HepG2 (cell line): ENCODE measurements around the gene SOCS1. TPM values are rescaled to one million over a fixed set of nuclear protein-coding genes. Genes with fewer than 3 reads are reported as not detected.

Source experiments
- DPF2 ChIP-seq: sonication (generic); formaldehyde crosslinking; IDR thresholded peaks from 2 replicates; pipeline ENCODE4 v1.4.0; 2020; ENCODE audit warnings: mild to moderate bottlenecking, low read depth, missing genetic modification reagents, borderline replicate concordance
- GATAD1 ChIP-seq: IDR thresholded peaks from 2 replicates; pipeline ENCODE4 v1.6.1; 2016; ENCODE audit warnings: missing genetic modification reagents, missing compliant biosample characterization
- HHEX ChIP-seq: IDR thresholded peaks from 2 replicates; pipeline ENCODE4 v1.6.1; 2016; ENCODE audit warnings: control low read depth
- HNF4A ChIP-seq: sonication (generic); formaldehyde crosslinking; IDR thresholded peaks from 2 replicates; pipeline ENCODE4 v1.4.0; 2020; ENCODE audit warnings: missing genetic modification reagents
- MEIS2 ChIP-seq: sonication (generic); formaldehyde crosslinking; IDR thresholded peaks from 2 replicates; pipeline ENCODE4 v1.9.0; 2021; ENCODE audit warnings: mild to moderate bottlenecking, missing genetic modification reagents
- NR0B2 ChIP-seq: sonication (generic); formaldehyde crosslinking; IDR thresholded peaks from 2 replicates; pipeline ENCODE4 v1.4.0; 2020; ENCODE audit warnings: mild to moderate bottlenecking, missing genetic modification reagents
- TP53 ChIP-seq: sonication (generic); formaldehyde crosslinking; conservative IDR thresholded peaks from 2 replicates; pipeline ENCODE4 v1.4.0; 2020; ENCODE audit warnings: missing genetic modification reagents
- USF2 ChIP-seq, 2 experiments: sonication (generic) in 1 of 2; formaldehyde crosslinking in 1 of 2; IDR thresholded peaks; 2 replicates each; pipeline versions ENCODE4 v1.5.1 to v1.6.1; 2011 to 2020; ENCODE audit warnings: borderline replicate concordance in 1 of 2, low read depth in 1 of 2, low read length in 1 of 2, mild to moderate bottlenecking in 1 of 2, missing genetic modification reagents in 1 of 2, moderate library complexity in 1 of 2
- ZBTB42 ChIP-seq: sonication (generic); formaldehyde crosslinking; IDR thresholded peaks from 2 replicates; pipeline ENCODE4 v1.5.0; 2020; ENCODE audit warnings: mild to moderate bottlenecking, missing genetic modification reagents
- ZBTB46 ChIP-seq: sonication (generic); formaldehyde crosslinking; IDR thresholded peaks from 2 replicates; pipeline ENCODE4 v1.4.0; 2020; ENCODE audit warnings: mild to moderate bottlenecking, missing genetic modification reagents, borderline replicate concordance
- ZFP90 ChIP-seq: sonication (generic); formaldehyde crosslinking; IDR thresholded peaks from 2 replicates; pipeline ENCODE4 v1.8.0; 2022; ENCODE audit warnings: missing genetic modification reagents, mild to moderate bottlenecking, inconsistent platforms, borderline replicate concordance
- ZNF138 ChIP-seq: sonication (generic); formaldehyde crosslinking; IDR thresholded peaks from 2 replicates; pipeline ENCODE4 v1.5.0; 2020; ENCODE audit warnings: mild to moderate bottlenecking, low read depth, missing genetic modification reagents
- ZNF546 ChIP-seq: sonication (generic); formaldehyde crosslinking; conservative IDR thresholded peaks from 2 replicates; pipeline ENCODE4 v1.8.1; 2023; ENCODE audit warnings: mild to moderate bottlenecking, missing genetic modification reagents
- ZNF609 ChIP-seq: sonication (generic); formaldehyde crosslinking; IDR thresholded peaks from 2 replicates; pipeline ENCODE4 v1.4.0; 2020; ENCODE audit warnings: mild to moderate bottlenecking, missing genetic modification reagents, borderline replicate concordance
- polyA plus RNA-seq, 8 experiments: library from polyadenylated mRNA; depleted of rRNA in 3 of 8; stranded (reverse) in 7 of 8; unstranded in 1 of 8; fragments of >200 nt; fragmentation: Illumina TruSeq in 4 of 8; extraction: Trizol in 4 of 8; gene quantifications; 2 replicates each; pipeline versions ENCODE4 v1.2.1 to v1.2.3, GENCODE V29; 2011 to 2016; ENCODE audit warnings: low read depth in 4 of 8, missing spikeins in 1 of 8, mixed read lengths in 1 of 8; ENCODE audit not compliant: insufficient read depth in 1 of 8
- total RNA-seq, 5 experiments: library from RNA; depleted of rRNA; stranded (reverse); fragments of >200 nt; fragmentation: Illumina TruSeq; extraction: Trizol; gene quantifications; 2 replicates each; pipeline ENCODE4 v1.2.3, GENCODE V29; 2016; ENCODE audit warnings: low read depth in 1 of 5
- TF ChIP-seq, protein P1 (sequence below): sonication (generic); formaldehyde crosslinking; IDR thresholded peaks from 2 replicates; pipeline ENCODE4 v1.5.0; 2020; ENCODE audit warnings: missing genetic modification reagents

The SOCS1 gene
- total and polyA plus RNA-seq, 2 of the 13 experiments (the other 11 are each of a cell fraction or from before 2014, with no cell fraction given), result 5.3 to 6.3 TPM

DNA sequence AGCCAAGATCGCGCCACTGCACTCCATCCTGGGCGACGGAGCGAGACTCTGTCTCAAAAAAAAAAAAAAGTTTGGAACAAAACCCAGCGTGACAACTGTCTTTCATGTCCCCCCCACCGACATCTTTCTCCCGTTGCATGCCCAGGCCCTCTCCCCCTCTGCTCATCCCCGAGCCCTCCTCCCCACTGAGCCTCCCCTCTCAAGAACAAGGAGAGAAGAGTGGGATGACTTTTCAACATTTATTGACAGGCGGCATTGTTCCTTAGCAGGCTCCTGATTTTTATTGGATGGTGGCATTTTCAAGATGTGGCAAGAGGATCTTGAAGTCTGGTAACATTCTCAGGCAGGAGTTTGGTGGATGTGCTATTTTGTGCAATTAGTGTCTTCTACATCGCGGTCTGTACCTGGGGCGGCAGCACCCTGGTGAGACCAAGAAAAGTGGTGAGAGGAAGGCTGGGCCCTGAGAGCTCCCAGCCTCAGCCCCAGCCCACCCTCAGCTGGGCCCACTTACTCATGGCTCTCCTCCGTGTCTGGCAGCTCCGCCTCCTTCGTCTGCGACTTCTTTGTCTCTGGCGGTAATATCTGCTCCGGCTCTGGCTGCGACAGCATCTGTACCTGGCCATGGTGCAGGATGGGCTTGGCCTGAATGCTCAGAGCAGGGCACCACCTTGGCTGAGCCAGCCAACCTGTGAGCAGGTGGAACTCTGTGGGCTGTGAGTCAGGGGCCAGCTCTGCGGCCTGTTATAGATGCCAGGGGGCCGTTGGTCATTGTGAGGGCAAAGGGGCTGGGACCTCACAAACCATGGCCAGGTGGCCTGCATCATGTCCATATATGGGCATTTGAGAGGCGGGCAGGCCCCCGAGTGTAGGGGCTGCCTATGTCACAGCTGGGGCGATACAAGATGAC lies 24.9 kb upstream of the SOCS1 start, which contains the start of gene PRM1 (continued):
- TF ChIP-seq NR0B2 (peak; percentile 54; the same call in 1 of the 2 replicates), ZNF609 (no peak), ZBTB46 (peak; percentile 18; the same call in 1 of the 2 replicates), MEIS2 (0 out of 2 replicates have a peak, but pooled peaks have one; percentile 26), USF2 (IDR thresholded peaks at IDR 0.05; ENCODE audit: low read depth, low read length) (no peak), USF2 (CRISPR knock-in tag; IDR thresholded peaks at IDR 0.05; ENCODE audit: borderline replicate concordance) (peak; percentile 74; the same call in 1 of the 2 replicates), TP53 (no peak), ZFP90 (0 out of 2 replicates have a peak, but pooled peaks have one; percentile 31), ZNF138 (CRISPR knock-in tag) (no peak), ZNF546 (CRISPR knock-in tag) (0 out of 2 replicates have a peak, but pooled peaks have one; percentile 19), HHEX (CRISPR knock-in tag) (0 out of 2 replicates have a peak, but pooled peaks have one; percentile 7), GATAD1 (no peak), DPF2 (CRISPR knock-in tag) (0 out of 2 replicates have a peak, but pooled peaks have one; percentile 13), HNF4A (CRISPR knock-in tag) (no peak), ZBTB42 (no peak)
- TF ChIP-seq, protein P1, sequence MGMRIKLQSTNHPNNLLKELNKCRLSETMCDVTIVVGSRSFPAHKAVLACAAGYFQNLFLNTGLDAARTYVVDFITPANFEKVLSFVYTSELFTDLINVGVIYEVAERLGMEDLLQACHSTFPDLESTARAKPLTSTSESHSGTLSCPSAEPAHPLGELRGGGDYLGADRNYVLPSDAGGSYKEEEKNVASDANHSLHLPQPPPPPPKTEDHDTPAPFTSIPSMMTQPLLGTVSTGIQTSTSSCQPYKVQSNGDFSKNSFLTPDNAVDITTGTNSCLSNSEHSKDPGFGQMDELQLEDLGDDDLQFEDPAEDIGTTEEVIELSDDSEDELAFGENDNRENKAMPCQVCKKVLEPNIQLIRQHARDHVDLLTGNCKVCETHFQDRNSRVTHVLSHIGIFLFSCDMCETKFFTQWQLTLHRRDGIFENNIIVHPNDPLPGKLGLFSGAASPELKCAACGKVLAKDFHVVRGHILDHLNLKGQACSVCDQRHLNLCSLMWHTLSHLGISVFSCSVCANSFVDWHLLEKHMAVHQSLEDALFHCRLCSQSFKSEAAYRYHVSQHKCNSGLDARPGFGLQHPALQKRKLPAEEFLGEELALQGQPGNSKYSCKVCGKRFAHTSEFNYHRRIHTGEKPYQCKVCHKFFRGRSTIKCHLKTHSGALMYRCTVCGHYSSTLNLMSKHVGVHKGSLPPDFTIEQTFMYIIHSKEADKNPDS (CRISPR knock-in tag), result 0 out of 2 replicates have a peak, but pooled peaks have one; percentile 45
